HepG2 (cell line): ENCODE data around the gene GPC6. TPM values are rescaled to one million over a fixed set of nuclear protein-coding genes. Genes with fewer than 3 reads are reported as not detected.

ENCODE experiments used
- ATAC-seq: fragments of 200-7000 bp; cut with Tn5 transposase; 3 replicates; pipeline ENCODE4 v1.9.1; 2020; ENCODE audit warnings: mild to moderate bottlenecking, moderate library complexity
- BruUV-seq: library from RNA; stranded (reverse); fragments of 400-500 nt; replicated peaks from 2 replicates; lab custom pipeline; 2021; lab: Mats Ljungman, UMichigan
- CTCF ChIA-PET: fragments of 300-600 bp; formaldehyde crosslinking; extraction: SDS; loops from one replicate; lab custom pipeline; 2021; ENCODE audit warnings: low total read pairs, inconsistent platforms, low intra/inter-chr PET ratio; lab: Yijun Ruan, JAX
- POLR2A ChIA-PET: fragments of 350-600 bp; sonication (Branson Sonifier 250); formaldehyde crosslinking; loops from one replicate; lab custom pipeline; 2020; ENCODE audit warnings: antibody characterized with exemption, inconsistent platforms; lab: Yijun Ruan, JAX
- DNase-seq: peaks from one replicate; pipeline ENCODE4 v3.0.0-alpha.2; 2015; ENCODE audit warnings: low spot score
- FAIRE-seq: peaks from 3 replicates; lab custom pipeline; 2011; peaks lifted over from hg19 to GRCh38; lab: Jason Lieb, UNC
- H2AFZ ChIP-seq: one replicate; pipeline ENCODE4 v1.6.1; 2011; ENCODE audit warnings: low read length, inconsistent platforms
- H3K27ac ChIP-seq: fragments of 300-600 bp; 3 replicates; pipeline ENCODE4 v1.8.0; 2011; ENCODE audit warnings: mixed run types, mild to moderate bottlenecking, mixed read lengths, low read length, inconsistent platforms; ENCODE audit not compliant: insufficient read depth; ENCODE audit errors: extremely low read length
- H3K27me3 ChIP-seq, 2 experiments: fragments of 200-600 bp in 1 of 2; 2 replicates in 1 of 2; 3 replicates in 1 of 2; pipeline versions ENCODE4 v1.6.0 to v1.8.0; 2011; ENCODE audit warnings: low read length in 2 of 2, mild to moderate bottlenecking in 2 of 2, moderate library complexity in 2 of 2, inconsistent platforms in 1 of 2; ENCODE audit not compliant: insufficient read depth in 2 of 2, control insufficient read depth in 1 of 2
- H3K36me3 ChIP-seq, 2 experiments: fragments of 200-600 bp in 1 of 2; replicated peaks in 1 of 2; 2 replicates in 1 of 2; 3 replicates in 1 of 2; pipeline versions ENCODE4 v1.5.1 to v1.8.0; 2011; ENCODE audit warnings: low read length in 2 of 2, inconsistent platforms in 1 of 2; ENCODE audit not compliant: insufficient read depth in 2 of 2, control insufficient read depth in 1 of 2
- H3K4me1 ChIP-seq: 2 replicates; pipeline ENCODE4 v1.5.1; 2012; ENCODE audit warnings: low read length, inconsistent platforms; ENCODE audit not compliant: insufficient read depth
- H3K4me2 ChIP-seq: 2 replicates; pipeline ENCODE4 v1.6.0; 2011; ENCODE audit warnings: low read depth, low read length, inconsistent platforms
- H3K4me3 ChIP-seq, 3 experiments: fragments of 200-600 bp in 1 of 3; sonication (generic), shearing (Covaris generic) in 1 of 3; replicated peaks in 1 of 3; 2 replicates each; pipeline ENCODE4 v1.5.1; 2011 to 2016; ENCODE audit warnings: low read length in 3 of 3, inconsistent platforms in 2 of 3, low read depth in 2 of 3, mild to moderate bottlenecking in 2 of 3, control low read depth in 1 of 3, mixed read lengths in 1 of 3; ENCODE audit not compliant: insufficient read depth in 1 of 3
- H3K79me2 ChIP-seq: one replicate; pipeline ENCODE4 v1.6.1; 2011; ENCODE audit warnings: low read length, inconsistent platforms; ENCODE audit not compliant: insufficient read depth
- H3K9ac ChIP-seq: 2 replicates; pipeline ENCODE4 v1.6.0; 2011; ENCODE audit warnings: mild to moderate bottlenecking, low read depth, low read length, inconsistent platforms; ENCODE audit not compliant: insufficient read depth
- H3K9me3 ChIP-seq: 2 replicates; pipeline ENCODE4 v1.5.1; 2012; ENCODE audit warnings: mild to moderate bottlenecking, low read length
- H4K20me1 ChIP-seq: 2 replicates; pipeline ENCODE4 v1.6.0; 2011; ENCODE audit warnings: inconsistent platforms, mild to moderate bottlenecking, low read length, moderate library complexity; ENCODE audit not compliant: insufficient read depth
- DBP ChIP-seq: sonication (generic); formaldehyde crosslinking; IDR thresholded peaks from 2 replicates; pipeline ENCODE4 v1.4.0; 2020; ENCODE audit warnings: missing genetic modification reagents; ENCODE audit errors: not compliant biosample characterization
- HNRNPUL1 ChIP-seq: fragments of 200-400 bp; formaldehyde crosslinking; IDR thresholded peaks from 2 replicates; pipeline ENCODE4 v1.6.1; 2017; ENCODE audit warnings: low read depth, mild to moderate bottlenecking, low read length, moderate library complexity
- NBN ChIP-seq: fragments of 450-650 bp; conservative IDR thresholded peaks from 2 replicates; pipeline ENCODE4 v1.6.1; 2017
- NR2F6 ChIP-seq, 2 experiments: IDR thresholded peaks; 2 replicates each; pipeline ENCODE4 v1.6.1; 2016; ENCODE audit warnings: antibody characterized with exemption in 1 of 2, mild to moderate bottlenecking in 1 of 2
- ZBTB46 ChIP-seq: sonication (generic); formaldehyde crosslinking; IDR thresholded peaks from 2 replicates; pipeline ENCODE4 v1.4.0; 2020; ENCODE audit warnings: mild to moderate bottlenecking, missing genetic modification reagents, borderline replicate concordance
- ZFP90 ChIP-seq: sonication (generic); formaldehyde crosslinking; IDR thresholded peaks from 2 replicates; pipeline ENCODE4 v1.8.0; 2022; ENCODE audit warnings: missing genetic modification reagents, mild to moderate bottlenecking, inconsistent platforms, borderline replicate concordance
- WGBS: methylation state at CpG from one replicate; pipeline ENCODE4 v1.1.6; 2017; ENCODE audit warnings: low lambda C conversion rate; 5-methylcytosine and 5-hydroxymethylcytosine counted together
- in situ Hi-C: cut with HindIII; loops from 2 replicates; pipeline ENCODE4 v1.10.0; 2017; ENCODE audit warnings: low pct_unique_long_range_greater_than_20kb; ENCODE audit not compliant: extremely low pct_ligation_motif_present
- intact Hi-C: fragments of 100-400 bp; cut with micrococcal nuclease; formaldehyde crosslinking; loops from one replicate; pipeline ENCODE4 v1.10.0; 2022; ENCODE audit not compliant: unreplicated experiment
- polyA plus RNA-seq, 8 experiments: library from polyadenylated mRNA; depleted of rRNA in 3 of 8; stranded (reverse) in 7 of 8; unstranded in 1 of 8; fragments of >200 nt; fragmentation: Illumina TruSeq in 4 of 8; extraction: Trizol in 4 of 8; gene quantifications; 2 replicates each; pipeline versions ENCODE4 v1.2.1 to v1.2.3, GENCODE V29; 2011 to 2016; ENCODE audit warnings: low read depth in 4 of 8, missing spikeins in 1 of 8, mixed read lengths in 1 of 8; ENCODE audit not compliant: insufficient read depth in 1 of 8
- total RNA-seq, 5 experiments: library from RNA; depleted of rRNA; stranded (reverse); fragments of >200 nt; fragmentation: Illumina TruSeq; extraction: Trizol; gene quantifications; 2 replicates each; pipeline ENCODE4 v1.2.3, GENCODE V29; 2016; ENCODE audit warnings: low read depth in 1 of 5

The GPC6 gene
- total and polyA plus RNA-seq, 2 of the 13 experiments (the other 11 are each of a cell fraction or from before 2014, with no cell fraction given): 24.5 to 33.9 TPM

- ChIA-PET POLR2A (interaction anchor here (2.9 kb wide), 1 partner anchor 516 kb away, joined by 17 read pairs; no protein-coding TSS in a partner anchor), CTCF (no interaction called here)
- Histone ChIP-seq H3K27me3 (no peaks in the 10 kb centered on the region), H3K4me3 (no peak overlapping the region), H4K20me1 (no peaks in the 10 kb centered on the region), H3K36me3 (no peaks in the 10 kb centered on the region), H3K4me2 (no peak overlapping the region), H3K27ac (no peak overlapping the region), H3K9me3 (peaks cover 15% of the 10 kb centered on the region; the same call in 1 of the 2 replicates), H3K9ac (no peak overlapping the region), H3K79me2 (no peaks in the 10 kb centered on the region), H2AFZ (no peak overlapping the region), H3K4me1 (peaks cover 41% of the 10 kb centered on the region)
- in situ Hi-C loops (loop anchor here (25.0 kb wide), 1 partner anchor 528 kb away; the partner anchor contains the start of gene GPC6), intact Hi-C loops (no loop called here)
- DNase-seq: no peak
- no peak for ATAC-seq
- no peak for FAIRE-seq
- TF ChIP-seq ZFP90 (CRISPR knock-in tag) (no peak), NBN (no peak), ZBTB46 (no peak), HNRNPUL1 (no peak), NR2F6 (IDR thresholded peaks at IDR 0.05) (no peak), NR2F6 (CRISPR knock-in tag; IDR thresholded peaks at IDR 0.05) (no peak), DBP (CRISPR knock-in tag) (no peak)
- no TSS peak for BruUV-seq
- WGBS: 100% methylated on average over 2 of the region's 2 CpGs
These were observed 538.5 kb downstream of the GPC6 start for GRCh38 chr13:93765062-93765461.
